ENCODE data around the gene LIPC. TPM values are rescaled to one million over a fixed set of nuclear protein-coding genes. Genes with fewer than 3 reads are reported as not detected.

Gene LIPC
- total RNA-seq, 5 donors from 2014 or later (not counting 1 experiment from before 2014, with no cell fraction given) = 0.89 to 2.1 (median 1.5) TPM

GRCh38 chr15:58440158-58440910, 8.5 kb downstream of the LIPC start:
- no peak overlapping the region for H3K4me3 Mint-ChIP-seq
- POLR2A ChIA-PET = interaction anchor here in 1 of 2 donors (0.5 kb wide), 1 partner anchor 202 kb away, joined by 3 read pairs; no protein-coding TSS in a partner anchor

DNA sequence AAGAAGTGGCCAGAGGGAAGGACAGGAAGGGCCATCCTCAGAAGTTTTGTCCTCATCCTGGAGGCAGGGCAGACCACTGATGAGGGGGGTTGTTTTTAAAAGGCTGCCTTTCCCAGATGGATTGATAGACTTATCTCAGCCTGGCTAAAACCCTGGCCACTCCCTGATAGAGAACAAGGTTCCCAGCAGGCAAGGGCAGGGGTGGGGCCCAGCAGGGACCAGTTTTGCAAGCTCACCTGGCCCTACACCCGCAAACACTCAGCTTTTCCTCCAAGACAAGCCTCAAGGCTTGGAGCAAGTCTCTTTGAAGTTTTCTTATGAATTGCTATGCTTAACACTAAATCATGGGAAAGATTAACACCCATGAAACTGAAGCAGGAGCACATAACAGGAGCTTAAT, 9.1 kb downstream of the LIPC start:
- H3K27me3 Mint-ChIP-seq = no peaks in the 10 kb centered on the region
- Histone ChIP-seq H3K9me3 (no peaks in the 10 kb centered on the region), H3K27me3 (replicated peaks in 1 of 2; ENCODE audit: control insufficient read depth in 2 of 2, extremely low read depth in 1 of 2, insufficient read depth in 2 of 2, low read length in 1 of 2) (no peaks in the 10 kb centered on the region), H3K4me1 (ENCODE audit: control insufficient read depth in 1 of 2, extremely low read depth in 1 of 2, insufficient read depth in 2 of 2, low read length in 2 of 2) (peaks cover 3 to 5% of the 10 kb centered on the region in 2 experiments), H3K4me3 (ENCODE audit: control insufficient read depth in 1 of 2, extremely low read depth in 1 of 2, low read length in 1 of 2) (no peak overlapping the region), H3K36me3 (ENCODE audit: control insufficient read depth in 2 of 2, extremely low read depth in 1 of 2, insufficient read depth in 1 of 2, low read length in 1 of 2) (no peaks in the 10 kb centered on the region), H3K27ac (ENCODE audit: low read length) (no peak overlapping the region)
- H3K27ac Mint-ChIP-seq = no peak overlapping the region
- ChIA-PET CTCF (interaction anchor here in 1 of 2 donors (0.6 kb wide), 1 partner anchor 1527 kb away, joined by 3 read pairs; no protein-coding TSS in a partner anchor), POLR2A (interaction anchor here in 1 of 2 donors (0.6 kb wide), 1 partner anchor 1147 kb away, joined by 3 read pairs; no protein-coding TSS in a partner anchor)
- no peaks in the 10 kb centered on the region for H3K36me3 Mint-ChIP-seq
- H3K9me3 Mint-ChIP-seq = no peaks in the 10 kb centered on the region
- DNase-seq (no peak), ATAC-seq (replicated peaks in 1 of 4) (no peak)
- WGBS (ENCODE audit: insufficient coverage) = no CpG with 5 or more reads among the region's 1 CpG
- H3K4me3 Mint-ChIP-seq = no peak overlapping the region
- peaks cover 0 to 20% (median 15%) of the 10 kb centered on the region in 3 donors for H3K4me1 Mint-ChIP-seq

More at GRCh38 chr15:58440158-58440910, 8.5 kb downstream of the LIPC start:
- Histone ChIP-seq H3K27ac (ENCODE audit: low read length) (no peak overlapping the region), H3K4me1 (ENCODE audit: control insufficient read depth in 1 of 2, extremely low read depth in 1 of 2, insufficient read depth in 2 of 2, low read length in 2 of 2) (peaks cover 3 to 5% of the 10 kb centered on the region in 2 experiments), H3K27me3 (replicated peaks in 1 of 2; ENCODE audit: control insufficient read depth in 2 of 2, extremely low read depth in 1 of 2, insufficient read depth in 2 of 2, low read length in 1 of 2) (no peaks in the 10 kb centered on the region), H3K4me3 (ENCODE audit: control insufficient read depth in 1 of 2, extremely low read depth in 1 of 2, low read length in 1 of 2) (no peak overlapping the region), H3K9me3 (no peaks in the 10 kb centered on the region), H3K36me3 (ENCODE audit: control insufficient read depth in 2 of 2, extremely low read depth in 1 of 2, insufficient read depth in 1 of 2, low read length in 1 of 2) (no peaks in the 10 kb centered on the region)
- peak overlapping the region in 1 of 2 donors; percentile 22 for H3K27ac Mint-ChIP-seq
- DNase-seq (no peak), ATAC-seq (replicated peaks in 1 of 4) (no peak)
- no peaks in the 10 kb centered on the region for H3K27me3 Mint-ChIP-seq
- no peaks in the 10 kb centered on the region for H3K36me3 Mint-ChIP-seq
- H3K4me1 Mint-ChIP-seq = peaks cover 0 to 20% (median 15%) of the 10 kb centered on the region in 3 donors
- CTCF ChIA-PET = interaction anchor here in 1 of 2 donors (0.6 kb wide), 1 partner anchor 1526 kb away, joined by 3 read pairs; no protein-coding TSS in a partner anchor
- no peaks in the 10 kb centered on the region for H3K9me3 Mint-ChIP-seq
- WGBS (ENCODE audit: insufficient coverage) = 100% methylated on average over 1 of the region's 7 CpGs

DNA sequence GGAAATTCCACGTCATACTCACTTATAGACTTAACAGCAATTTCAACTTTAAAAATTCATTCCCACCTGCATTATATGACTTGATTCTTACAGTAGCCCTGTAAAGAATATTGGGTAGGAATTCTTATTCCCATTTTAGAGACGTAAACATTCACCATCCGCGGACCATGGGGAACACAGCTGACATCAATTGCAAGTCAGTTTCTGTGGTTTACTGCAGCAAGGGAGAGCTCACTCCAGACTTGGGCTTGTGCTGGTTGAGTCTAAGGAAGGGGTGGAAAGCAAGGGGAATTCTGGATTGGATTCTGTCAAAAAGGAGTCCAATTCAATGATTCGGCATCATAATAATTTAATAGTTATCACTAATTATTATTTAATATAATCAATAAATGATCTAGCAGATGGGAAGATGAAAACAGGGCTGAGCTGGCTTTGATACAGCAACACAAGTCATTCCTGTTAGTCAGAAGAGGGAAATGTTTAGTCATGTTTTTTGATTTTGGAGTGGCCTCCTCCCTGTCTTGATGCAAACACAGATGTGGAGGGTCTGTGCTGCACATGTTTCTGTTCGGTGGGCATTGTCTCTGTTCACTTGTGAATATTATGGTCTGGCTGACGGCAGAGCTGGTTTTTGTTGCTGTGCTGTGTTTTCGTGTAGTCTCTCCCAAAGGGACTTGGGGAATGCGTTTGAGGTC, 9.7 kb downstream of the LIPC start:
- no peak for ATAC-seq (replicated peaks in 1 of 4)
- H3K4me1 ChIP-seq (ENCODE audit: control insufficient read depth in 1 of 2, extremely low read depth in 1 of 2, insufficient read depth in 2 of 2, low read length in 2 of 2) = peaks cover 3 to 5% of the 10 kb centered on the region in 2 experiments
- no peak overlapping the region for H3K4me3 Mint-ChIP-seq
- H3K9me3 ChIP-seq = no peaks in the 10 kb centered on the region
- H3K27ac Mint-ChIP-seq = no peak overlapping the region
- H3K36me3 Mint-ChIP-seq = no peaks in the 10 kb centered on the region
- 95% methylated on average over 4 of the region's 9 CpGs for WGBS (ENCODE audit: insufficient coverage)
- peaks cover 0 to 20% (median 15%) of the 10 kb centered on the region in 3 donors for H3K4me1 Mint-ChIP-seq
- no peaks in the 10 kb centered on the region for H3K27me3 Mint-ChIP-seq
- no peaks in the 10 kb centered on the region for H3K27me3 ChIP-seq (replicated peaks in 1 of 2; ENCODE audit: control insufficient read depth in 2 of 2, extremely low read depth in 1 of 2, insufficient read depth in 2 of 2, low read length in 1 of 2)
- H3K9me3 Mint-ChIP-seq = no peaks in the 10 kb centered on the region
- no peak for DNase-seq
- no peak overlapping the region for H3K27ac ChIP-seq (ENCODE audit: low read length)
- ChIA-PET CTCF (interaction anchor here in 1 of 2 donors (0.6 kb wide), 1 partner anchor 250 kb away, joined by 3 read pairs; no protein-coding TSS in a partner anchor), POLR2A (interaction anchor here in 1 of 2 donors (0.6 kb wide), 1 partner anchor 1146 kb away, joined by 3 read pairs; no protein-coding TSS in a partner anchor)
- no peaks in the 10 kb centered on the region for H3K36me3 ChIP-seq (ENCODE audit: control insufficient read depth in 2 of 2, extremely low read depth in 1 of 2, insufficient read depth in 1 of 2, low read length in 1 of 2)
- H3K4me3 ChIP-seq (ENCODE audit: control insufficient read depth in 1 of 2, extremely low read depth in 1 of 2, low read length in 1 of 2) = no peak overlapping the region

DNA sequence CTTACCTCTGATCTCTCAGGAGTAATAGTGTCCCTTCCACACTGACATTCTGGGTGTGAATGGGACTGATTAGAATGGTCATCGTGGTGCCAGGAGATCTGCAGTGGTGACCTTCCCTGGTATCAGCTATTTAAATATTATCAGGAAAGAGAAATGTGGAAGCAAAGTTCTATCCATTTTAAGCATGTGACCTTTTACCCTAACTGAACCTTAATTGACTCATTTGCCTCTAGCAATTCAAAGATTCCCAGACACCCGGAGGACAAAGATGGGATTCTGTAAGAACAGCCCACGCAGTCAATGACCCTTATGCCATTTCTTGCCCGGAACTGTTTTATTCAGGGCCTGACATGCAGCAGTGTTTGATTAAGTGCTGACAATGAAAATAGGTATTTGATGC, 10.3 kb downstream of the LIPC start:
- H3K27ac ChIP-seq (ENCODE audit: low read length) = no peak overlapping the region
- no CpG with 5 or more reads among the region's 4 CpGs for WGBS (ENCODE audit: insufficient coverage)
- ChIA-PET POLR2A (no interaction called here), CTCF (interaction anchor here in 1 of 2 donors (0.6 kb wide), 1 partner anchor 249 kb away, joined by 3 read pairs; no protein-coding TSS in a partner anchor)
- no peak for ATAC-seq (replicated peaks in 1 of 4)
- H3K36me3 ChIP-seq (ENCODE audit: control insufficient read depth in 2 of 2, extremely low read depth in 1 of 2, insufficient read depth in 1 of 2, low read length in 1 of 2) = no peaks in the 10 kb centered on the region
- Mint-ChIP-seq H3K4me3 (no peak overlapping the region), H3K9me3 (no peaks in the 10 kb centered on the region), H3K27me3 (no peaks in the 10 kb centered on the region), H3K4me1 (peaks cover 1 to 21% (median 16%) of the 10 kb centered on the region in 3 donors), H3K36me3 (no peaks in the 10 kb centered on the region), H3K27ac (no peak overlapping the region)
- no peaks in the 10 kb centered on the region for H3K9me3 ChIP-seq
- H3K27me3 ChIP-seq (replicated peaks in 1 of 2; ENCODE audit: control insufficient read depth in 2 of 2, extremely low read depth in 1 of 2, insufficient read depth in 2 of 2, low read length in 1 of 2) = no peaks in the 10 kb centered on the region
- DNase-seq = no peak
- H3K4me1 ChIP-seq (ENCODE audit: control insufficient read depth in 1 of 2, extremely low read depth in 1 of 2, insufficient read depth in 2 of 2, low read length in 2 of 2) = peaks cover 3 to 5% of the 10 kb centered on the region in 2 experiments
- no peak overlapping the region for H3K4me3 ChIP-seq (ENCODE audit: control insufficient read depth in 1 of 2, extremely low read depth in 1 of 2, low read length in 1 of 2)

GRCh38 chr15:58443308-58443707, 11.5 kb downstream of the LIPC start:
- DNase-seq = no peak
- peaks cover 3 to 24% (median 19%) of the 10 kb centered on the region in 3 donors for H3K4me1 Mint-ChIP-seq

GRCh38 chr15:58444056-58444455, 12.3 kb downstream of the LIPC start:
- no peaks in the 10 kb centered on the region for H3K36me3 ChIP-seq (ENCODE audit: control insufficient read depth in 2 of 2, extremely low read depth in 1 of 2, insufficient read depth in 1 of 2, low read length in 1 of 2)
- peaks cover 3 to 5% of the 10 kb centered on the region in 2 experiments for H3K4me1 ChIP-seq (ENCODE audit: control insufficient read depth in 1 of 2, extremely low read depth in 1 of 2, insufficient read depth in 2 of 2, low read length in 2 of 2)
- Mint-ChIP-seq H3K36me3 (no peaks in the 10 kb centered on the region), H3K27me3 (no peaks in the 10 kb centered on the region), H3K4me3 (no peak overlapping the region), H3K4me1 (peaks cover 3 to 19% (median 16%) of the 10 kb centered on the region in 3 donors), H3K27ac (no peak overlapping the region), H3K9me3 (no peaks in the 10 kb centered on the region)
- CTCF ChIA-PET = interaction anchor here in 1 of 2 donors (0.6 kb wide), 1 partner anchor 26 kb away, joined by 3 read pairs; no protein-coding TSS in a partner anchor
- no peaks in the 10 kb centered on the region for H3K9me3 ChIP-seq
- H3K4me3 ChIP-seq (ENCODE audit: control insufficient read depth in 1 of 2, extremely low read depth in 1 of 2, low read length in 1 of 2) = no peak overlapping the region
- POLR2A ChIA-PET = no interaction called here
- WGBS (ENCODE audit: insufficient coverage) = 89% methylated on average over 7 of the region's 7 CpGs
- no peak for ATAC-seq (replicated peaks in 1 of 4)
- DNase-seq = no peak
- H3K27me3 ChIP-seq (replicated peaks in 1 of 2; ENCODE audit: control insufficient read depth in 2 of 2, extremely low read depth in 1 of 2, insufficient read depth in 2 of 2, low read length in 1 of 2) = no peaks in the 10 kb centered on the region
- H3K27ac ChIP-seq (ENCODE audit: low read length) = no peak overlapping the region

More at GRCh38 chr15:58443308-58443707, 11.5 kb downstream of the LIPC start:
- 80% methylated on average over 2 of the region's 4 CpGs for WGBS (ENCODE audit: insufficient coverage)
- H3K36me3 Mint-ChIP-seq = no peaks in the 10 kb centered on the region
- no peak overlapping the region for H3K27ac ChIP-seq (ENCODE audit: low read length)
- H3K27me3 Mint-ChIP-seq = no peaks in the 10 kb centered on the region
- no peaks in the 10 kb centered on the region for H3K36me3 ChIP-seq (ENCODE audit: control insufficient read depth in 2 of 2, extremely low read depth in 1 of 2, insufficient read depth in 1 of 2, low read length in 1 of 2)
- peaks cover 3 to 5% of the 10 kb centered on the region in 2 experiments for H3K4me1 ChIP-seq (ENCODE audit: control insufficient read depth in 1 of 2, extremely low read depth in 1 of 2, insufficient read depth in 2 of 2, low read length in 2 of 2)
- no peak for ATAC-seq (replicated peaks in 1 of 4)
- H3K9me3 ChIP-seq = no peaks in the 10 kb centered on the region
- no peak overlapping the region for H3K27ac Mint-ChIP-seq
- no peaks in the 10 kb centered on the region for H3K27me3 ChIP-seq (replicated peaks in 1 of 2; ENCODE audit: control insufficient read depth in 2 of 2, extremely low read depth in 1 of 2, insufficient read depth in 2 of 2, low read length in 1 of 2)
- H3K4me3 Mint-ChIP-seq = no peak overlapping the region
- H3K4me3 ChIP-seq (ENCODE audit: control insufficient read depth in 1 of 2, extremely low read depth in 1 of 2, low read length in 1 of 2) = no peak overlapping the region
- CTCF ChIA-PET = no interaction called here
- POLR2A ChIA-PET = no interaction called here
- H3K9me3 Mint-ChIP-seq = no peaks in the 10 kb centered on the region
